ENCODE results near the gene TNFSF12.

TNFSF12 gene

DNA sequence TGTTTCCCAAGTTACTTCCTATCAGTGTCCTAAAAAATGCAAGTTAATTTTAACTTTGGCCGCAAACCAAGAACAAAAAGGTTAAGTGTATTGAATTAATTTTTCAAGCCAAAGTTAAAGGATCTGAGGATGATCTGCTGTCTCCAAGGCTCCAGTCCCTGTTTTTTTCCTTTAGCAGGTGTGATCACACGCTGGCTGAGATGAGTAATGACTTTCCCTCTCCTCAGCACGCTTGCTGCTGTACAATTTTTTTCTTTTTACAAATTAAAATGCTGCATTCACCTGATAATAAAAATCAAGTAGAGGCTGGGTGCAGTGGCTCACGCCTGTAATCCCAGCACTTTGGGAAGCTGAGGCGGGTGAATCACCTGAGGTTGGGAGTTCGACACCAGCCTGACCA, 3.9 kb upstream of the TNFSF12 start:
- no peak for DNase-seq

DNA sequence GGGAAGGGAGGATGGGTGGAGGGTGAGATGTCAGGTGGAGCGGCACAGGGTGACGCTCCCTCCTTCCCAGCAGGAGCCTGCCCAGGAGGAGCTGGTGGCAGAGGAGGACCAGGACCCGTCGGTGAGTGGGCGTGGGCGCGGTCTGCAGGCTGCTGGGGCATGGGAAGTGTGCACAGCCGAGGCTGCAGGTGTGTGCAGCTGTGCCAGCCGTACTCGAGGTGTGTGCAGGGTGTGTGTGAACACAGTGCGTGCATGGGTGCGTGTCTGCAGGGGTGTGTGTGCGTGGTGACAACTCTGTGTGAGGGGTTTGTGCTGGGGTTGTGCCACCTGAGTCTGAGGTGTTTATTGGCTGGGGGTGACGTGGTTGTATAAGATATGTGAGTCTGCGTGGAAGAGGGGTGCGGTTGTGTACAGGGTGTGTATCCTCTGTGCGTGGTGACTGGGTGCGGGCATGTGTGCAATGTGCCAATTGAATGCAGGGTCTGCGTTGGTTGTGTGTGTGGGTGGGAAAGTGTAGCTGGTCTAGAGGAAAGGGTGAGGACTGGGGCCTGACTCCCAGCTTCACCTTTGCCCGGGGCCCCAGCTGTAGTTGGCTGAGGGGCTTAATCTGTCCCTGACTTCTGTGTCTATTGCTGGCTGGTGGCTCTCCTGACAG, 670 bp downstream of the TNFSF12 start:
- DNase-seq = no peak

DNA sequence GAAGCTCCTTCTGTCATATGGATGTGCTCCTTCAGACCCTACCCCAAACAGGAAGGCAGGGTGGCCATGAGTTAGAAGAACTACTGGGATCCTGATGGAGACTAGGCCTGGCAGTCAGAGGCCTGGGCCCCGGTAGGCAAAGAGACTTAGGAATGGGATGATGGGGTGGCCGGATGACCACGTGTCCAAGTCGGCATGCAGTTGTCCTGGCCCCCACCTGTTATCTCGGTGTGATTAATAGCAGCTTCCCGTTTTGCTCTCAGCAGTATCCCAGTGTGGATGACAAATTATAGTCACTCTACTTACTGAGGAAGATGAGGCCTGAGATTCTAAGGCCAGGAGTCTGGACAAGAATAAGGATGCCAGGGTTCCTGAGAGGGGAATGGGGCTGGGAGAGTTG, 1.5 kb downstream of the TNFSF12 start:
- DNase-seq = no peak

DNA sequence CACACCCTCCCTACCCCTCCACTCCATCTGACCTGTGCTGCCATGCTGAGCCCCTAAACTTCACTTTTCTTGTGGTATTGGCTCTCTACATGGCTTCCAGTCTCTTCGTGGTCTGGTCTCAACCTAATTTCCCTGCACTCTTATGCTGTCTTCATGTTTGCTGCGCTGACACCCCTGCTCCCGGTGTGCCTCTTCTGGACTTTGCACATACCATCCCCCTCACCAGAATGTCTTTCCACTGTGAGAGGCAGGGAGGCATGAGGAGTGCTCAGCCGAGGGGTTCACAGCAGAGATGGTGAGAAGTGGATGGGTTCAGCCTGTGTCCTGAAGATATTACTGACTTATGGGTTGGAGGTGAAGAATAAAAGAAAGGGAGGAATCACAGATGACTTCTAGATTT, 2.5 kb downstream of the TNFSF12 start:
- DNase-seq = no peak

DNA sequence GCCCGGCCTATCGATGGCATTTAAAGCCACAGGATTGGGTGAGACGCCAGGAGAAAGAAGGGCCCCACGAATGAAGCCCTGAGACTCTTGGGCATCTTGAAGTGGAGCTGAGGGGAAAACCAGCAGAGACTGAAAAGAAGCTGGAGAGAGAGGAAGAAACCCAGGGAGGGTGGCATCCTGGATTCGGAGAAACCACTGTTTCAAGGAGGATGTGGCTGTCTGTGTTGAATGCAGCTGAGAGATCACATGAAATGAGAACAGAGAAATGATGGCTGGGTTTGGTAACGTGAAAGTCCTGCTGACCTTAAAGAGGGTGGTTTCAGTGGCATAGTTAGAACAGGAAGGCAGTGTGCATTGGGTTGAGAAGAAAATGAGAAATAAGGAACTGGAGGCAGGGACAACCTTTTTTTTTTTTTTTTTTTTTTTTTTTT, 3.8 kb downstream of the TNFSF12 start:
- DNase-seq = no peak

DNA sequence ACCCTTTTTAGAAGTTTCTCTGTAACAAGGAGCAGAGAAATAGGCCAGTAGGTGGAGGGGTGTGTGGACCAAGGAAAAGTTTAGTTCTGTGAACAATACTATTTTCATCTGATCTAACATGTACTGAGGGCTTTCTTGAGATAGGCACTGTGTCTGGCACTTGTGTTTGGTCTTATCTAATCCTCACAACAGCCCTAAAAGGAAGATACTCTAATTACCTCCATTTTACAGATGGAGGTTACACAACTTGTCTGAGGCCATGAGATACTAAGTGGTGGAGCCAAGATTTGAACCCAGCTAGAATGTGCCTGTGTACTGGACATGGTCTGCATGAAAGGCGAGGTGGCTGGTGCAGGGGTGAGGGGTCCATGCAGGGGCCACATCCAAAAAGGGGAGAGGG, 4.5 kb downstream of the TNFSF12 start:
- DNase-seq = no peak

DNA sequence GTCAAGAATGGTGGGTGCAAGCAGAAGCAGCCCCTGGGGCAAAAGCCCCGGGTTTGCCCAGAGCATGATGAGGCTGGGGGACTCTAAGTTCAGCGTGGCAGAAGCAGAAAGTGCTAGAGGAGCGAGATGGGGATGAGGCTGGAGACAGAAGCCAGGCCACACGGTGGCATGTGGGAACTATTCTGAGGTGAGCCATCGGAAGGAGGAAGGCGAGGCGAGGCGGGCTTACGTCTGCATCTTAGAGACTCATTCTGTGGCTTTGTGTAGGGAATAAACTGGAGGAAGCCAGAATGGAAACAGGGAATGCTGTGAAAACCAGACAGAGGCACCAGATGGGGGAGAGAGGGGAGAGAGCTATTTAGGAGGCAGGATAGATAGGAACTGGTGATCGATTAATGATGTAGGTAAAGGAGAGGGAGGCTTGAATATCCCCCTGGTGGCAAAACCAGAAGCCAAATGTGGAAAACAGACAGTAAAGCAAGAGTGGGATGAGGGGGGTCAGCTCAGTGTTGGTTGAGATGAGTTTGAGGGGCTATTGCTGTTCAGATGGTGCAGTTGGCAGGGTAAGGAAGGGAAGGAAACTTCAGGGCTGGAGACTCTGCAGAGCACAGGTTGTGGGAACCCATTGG, 6.6 kb downstream of the TNFSF12 start:
- DNase-seq = no peak

DNA sequence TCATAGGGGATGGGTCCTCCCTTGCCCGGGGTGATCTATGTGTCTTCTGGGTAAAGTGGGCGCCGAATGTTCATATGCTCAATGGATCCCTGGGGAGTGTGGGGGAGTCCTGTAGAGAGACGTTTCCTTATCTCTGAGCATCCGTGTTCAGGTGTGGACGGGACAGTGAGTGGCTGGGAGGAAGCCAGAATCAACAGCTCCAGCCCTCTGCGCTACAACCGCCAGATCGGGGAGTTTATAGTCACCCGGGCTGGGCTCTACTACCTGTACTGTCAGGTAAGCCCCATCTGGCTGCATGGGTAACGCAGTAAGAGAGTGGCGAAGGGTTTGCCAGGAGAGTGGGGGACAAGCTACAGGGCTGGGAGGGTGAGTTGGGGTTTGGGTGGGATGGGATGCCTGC, 7.8 kb downstream of the TNFSF12 start:
- no peak for DNase-seq

DNA sequence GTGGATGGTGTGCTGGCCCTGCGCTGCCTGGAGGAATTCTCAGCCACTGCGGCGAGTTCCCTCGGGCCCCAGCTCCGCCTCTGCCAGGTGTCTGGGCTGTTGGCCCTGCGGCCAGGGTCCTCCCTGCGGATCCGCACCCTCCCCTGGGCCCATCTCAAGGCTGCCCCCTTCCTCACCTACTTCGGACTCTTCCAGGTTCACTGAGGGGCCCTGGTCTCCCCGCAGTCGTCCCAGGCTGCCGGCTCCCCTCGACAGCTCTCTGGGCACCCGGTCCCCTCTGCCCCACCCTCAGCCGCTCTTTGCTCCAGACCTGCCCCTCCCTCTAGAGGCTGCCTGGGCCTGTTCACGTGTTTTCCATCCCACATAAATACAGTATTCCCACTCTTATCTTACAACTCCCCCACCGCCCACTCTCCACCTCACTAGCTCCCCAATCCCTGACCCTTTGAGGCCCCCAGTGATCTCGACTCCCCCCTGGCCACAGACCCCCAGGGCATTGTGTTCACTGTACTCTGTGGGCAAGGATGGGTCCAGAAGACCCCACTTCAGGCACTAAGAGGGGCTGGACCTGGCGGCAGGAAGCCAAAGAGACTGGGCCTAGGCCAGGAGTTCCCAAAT, 8.4 kb downstream of the TNFSF12 start:
- DNase-seq = no peak

DNA sequence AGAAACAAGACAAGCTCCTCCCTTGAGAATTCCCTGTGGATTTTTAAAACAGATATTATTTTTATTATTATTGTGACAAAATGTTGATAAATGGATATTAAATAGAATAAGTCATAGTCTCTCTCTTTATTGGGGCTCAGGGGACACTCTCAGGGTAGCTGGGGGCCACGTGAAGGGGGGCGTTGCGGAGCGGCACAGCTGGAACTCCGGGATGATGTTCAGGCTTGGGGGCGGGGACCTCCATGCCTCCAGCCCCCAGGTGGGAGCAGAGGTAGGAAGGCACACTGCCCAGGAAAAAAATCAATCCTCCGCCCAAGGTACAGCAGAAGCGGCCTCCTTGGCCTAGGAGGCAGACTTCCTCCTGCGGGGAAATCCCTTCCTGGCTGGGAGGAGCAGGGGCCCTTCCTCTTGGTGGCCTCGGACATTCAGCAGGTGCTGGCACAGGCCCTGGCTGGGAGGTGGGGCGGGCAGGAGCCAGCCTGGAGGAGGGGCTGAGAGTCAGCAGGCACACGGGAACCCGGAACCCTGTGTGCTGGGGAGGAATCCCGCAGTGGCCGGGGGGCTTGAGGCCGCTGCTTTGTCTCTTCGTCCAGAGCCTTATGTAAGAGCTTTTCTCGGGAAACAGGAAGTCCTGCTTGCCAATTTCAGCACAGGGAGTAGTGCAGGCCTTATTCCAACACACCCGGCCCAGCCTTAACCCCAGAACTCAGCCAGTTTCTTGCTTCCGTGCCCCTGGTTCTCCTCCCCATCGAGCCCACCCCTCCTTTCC, 9.1 kb downstream of the TNFSF12 start:
- no peak for DNase-seq

DNA sequence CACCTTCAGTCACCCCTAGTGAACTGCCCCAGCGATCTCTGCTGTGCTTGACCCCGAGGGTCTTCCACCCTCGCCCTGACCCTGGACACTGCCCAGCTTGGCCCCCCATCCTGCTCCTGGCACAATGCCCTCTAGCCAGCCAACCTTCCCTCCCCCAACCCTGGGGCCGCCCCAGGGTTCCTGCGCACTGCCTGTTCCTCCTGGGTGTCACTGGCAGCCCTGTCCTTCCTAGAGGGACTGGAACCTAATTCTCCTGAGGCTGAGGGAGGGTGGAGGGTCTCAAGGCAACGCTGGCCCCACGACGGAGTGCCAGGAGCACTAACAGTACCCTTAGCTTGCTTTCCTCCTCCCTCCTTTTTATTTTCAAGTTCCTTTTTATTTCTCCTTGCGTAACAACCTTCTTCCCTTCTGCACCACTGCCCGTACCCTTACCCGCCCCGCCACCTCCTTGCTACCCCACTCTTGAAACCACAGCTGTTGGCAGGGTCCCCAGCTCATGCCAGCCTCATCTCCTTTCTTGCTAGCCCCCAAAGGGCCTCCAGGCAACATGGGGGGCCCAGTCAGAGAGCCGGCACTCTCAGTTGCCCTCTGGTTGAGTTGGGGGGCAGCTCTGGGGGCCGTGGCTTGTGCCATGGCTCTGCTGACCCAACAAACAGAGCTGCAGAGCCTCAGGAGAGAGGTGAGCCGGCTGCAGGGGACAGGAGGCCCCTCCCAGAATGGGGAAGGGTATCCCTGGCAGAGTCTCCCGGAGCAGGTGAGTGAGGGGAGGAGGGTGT, 9.9 kb downstream of the TNFSF12 start, which contains the start of gene TNFSF13:
TSS of gene TNFSF13 (plus strand) at position 207 of the 776 bp plus-strand sequence. CDS start at position 497, 290 bp downstream.
- no peak for DNase-seq

DNA sequence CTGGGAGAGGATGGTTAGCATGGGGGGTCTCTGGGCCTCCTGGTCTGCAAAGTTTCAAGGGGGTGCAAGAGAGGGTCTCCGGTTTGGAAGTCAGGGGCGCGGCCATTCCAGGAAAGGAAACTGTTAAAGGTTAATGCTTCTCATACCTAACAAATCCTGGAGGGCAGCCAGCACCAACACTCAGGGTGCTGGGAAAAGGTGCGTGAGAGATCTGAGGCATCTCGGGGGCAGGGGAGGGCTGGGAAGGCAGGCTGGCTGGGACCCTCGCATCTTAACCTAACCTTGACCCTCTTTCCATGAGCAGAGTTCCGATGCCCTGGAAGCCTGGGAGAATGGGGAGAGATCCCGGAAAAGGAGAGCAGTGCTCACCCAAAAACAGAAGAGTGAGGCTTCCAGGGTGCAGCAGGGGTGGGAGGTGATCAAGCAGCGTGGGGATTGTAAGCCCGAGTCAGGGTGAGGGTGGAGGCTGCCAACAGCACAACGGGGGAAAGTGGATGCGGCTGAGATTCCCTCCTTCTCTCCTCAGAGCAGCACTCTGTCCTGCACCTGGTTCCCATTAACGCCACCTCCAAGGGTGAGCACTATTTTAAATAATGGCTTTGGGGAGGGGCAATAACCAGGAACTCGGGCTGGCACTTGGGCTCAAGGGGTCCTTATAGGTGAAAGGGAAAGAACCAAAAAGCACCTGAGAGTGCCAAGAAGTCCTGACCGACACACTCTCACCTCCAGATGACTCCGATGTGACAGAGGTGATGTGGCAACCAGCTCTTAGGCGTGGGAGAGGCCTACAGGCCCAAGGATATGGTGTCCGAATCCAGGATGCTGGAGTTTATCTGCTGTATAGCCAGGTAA, 10.7 kb downstream of the TNFSF12 start:
- no peak for DNase-seq

DNA sequence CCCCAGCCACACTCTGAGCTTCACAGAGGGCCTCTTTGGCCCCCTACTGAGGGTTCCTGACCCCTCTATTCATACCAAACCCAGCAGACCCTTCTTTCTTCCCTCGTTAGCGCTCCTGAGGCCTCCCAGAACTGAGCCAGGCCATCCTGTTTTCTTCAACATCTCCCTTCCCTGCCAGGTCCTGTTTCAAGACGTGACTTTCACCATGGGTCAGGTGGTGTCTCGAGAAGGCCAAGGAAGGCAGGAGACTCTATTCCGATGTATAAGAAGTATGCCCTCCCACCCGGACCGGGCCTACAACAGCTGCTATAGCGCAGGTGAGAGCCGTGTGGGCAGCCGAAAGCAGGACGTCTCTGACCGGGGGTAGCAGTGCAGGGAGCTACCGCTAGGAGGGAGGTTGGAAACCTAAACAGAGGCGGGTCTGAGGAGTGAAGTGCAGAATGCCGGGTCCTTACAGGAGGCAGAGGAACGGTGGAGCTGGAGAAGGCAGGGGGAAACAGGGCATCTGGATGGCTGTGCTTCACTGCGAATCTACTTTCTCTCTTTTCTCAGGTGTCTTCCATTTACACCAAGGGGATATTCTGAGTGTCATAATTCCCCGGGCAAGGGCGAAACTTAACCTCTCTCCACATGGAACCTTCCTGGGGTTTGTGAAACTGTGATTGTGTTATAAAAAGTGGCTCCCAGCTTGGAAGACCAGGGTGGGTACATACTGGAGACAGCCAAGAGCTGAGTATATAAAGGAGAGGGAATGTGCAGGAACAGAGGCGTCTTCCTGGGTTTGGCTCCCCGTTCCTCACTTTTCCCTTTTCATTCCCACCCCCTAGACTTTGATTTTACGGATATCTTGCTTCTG, 11.5 kb downstream of the TNFSF12 start:
- DNase-seq = no peak

DNA sequence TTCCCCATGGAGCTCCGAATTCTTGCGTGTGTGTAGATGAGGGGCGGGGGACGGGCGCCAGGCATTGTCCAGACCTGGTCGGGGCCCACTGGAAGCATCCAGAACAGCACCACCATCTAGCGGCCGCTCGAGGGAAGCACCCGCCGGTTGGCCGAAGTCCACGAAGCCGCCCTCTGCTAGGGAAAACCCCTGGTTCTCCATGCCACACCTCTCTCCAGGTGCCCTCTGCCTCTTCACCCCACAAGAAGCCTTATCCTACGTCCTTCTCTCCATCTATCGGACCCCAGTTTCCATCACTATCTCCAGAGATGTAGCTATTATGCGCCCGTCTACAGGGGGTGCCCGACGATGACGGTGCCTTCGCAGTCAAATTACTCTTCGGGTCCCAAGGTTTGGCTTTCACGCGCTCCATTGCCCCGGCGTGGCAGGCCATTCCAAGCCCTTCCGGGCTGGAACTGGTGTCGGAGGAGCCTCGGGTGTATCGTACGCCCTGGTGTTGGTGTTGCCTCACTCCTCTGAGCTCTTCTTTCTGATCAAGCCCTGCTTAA, 12.2 kb downstream of the TNFSF12 start:
- DNase-seq = peak; percentile 83

DNA sequence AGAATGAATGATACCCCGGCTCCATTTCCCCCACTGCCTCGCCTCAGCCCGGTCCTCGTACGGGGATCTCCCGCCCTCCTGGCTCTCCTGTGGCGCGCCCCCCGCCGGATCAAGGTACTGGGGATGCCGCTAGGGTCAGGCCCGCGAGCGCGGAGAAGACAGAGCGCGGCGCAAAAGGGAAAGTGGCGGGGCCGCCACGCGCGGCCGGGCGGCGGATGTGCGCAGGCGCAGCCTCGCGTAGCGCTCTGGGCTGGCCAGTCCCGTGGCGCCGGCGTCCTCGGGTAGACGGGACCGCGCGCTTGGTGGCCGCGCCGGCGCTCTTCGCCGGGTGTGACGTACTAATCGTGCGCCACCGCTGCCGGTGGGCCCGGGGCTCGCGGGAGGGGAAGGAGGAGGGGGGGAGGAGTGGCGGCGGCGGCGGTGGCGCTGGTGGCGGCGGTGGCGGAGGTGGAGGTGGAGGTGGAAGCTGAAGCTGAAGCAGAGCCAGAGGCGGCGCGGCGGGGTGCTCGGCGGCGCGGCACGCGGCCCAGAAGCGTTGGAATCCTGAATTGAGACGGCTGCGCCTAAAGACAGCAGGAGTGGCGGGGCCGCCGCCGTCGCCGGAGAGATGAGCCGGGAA, 12.8 kb downstream of the TNFSF12 start, which contains the start of gene SENP3:
TSS of gene SENP3 (plus strand) at position 331 of the 619 bp plus-strand sequence. CDS start 1,158 bp downstream, outside the sequence.
- peak; percentile 81 for DNase-seq

DNA sequence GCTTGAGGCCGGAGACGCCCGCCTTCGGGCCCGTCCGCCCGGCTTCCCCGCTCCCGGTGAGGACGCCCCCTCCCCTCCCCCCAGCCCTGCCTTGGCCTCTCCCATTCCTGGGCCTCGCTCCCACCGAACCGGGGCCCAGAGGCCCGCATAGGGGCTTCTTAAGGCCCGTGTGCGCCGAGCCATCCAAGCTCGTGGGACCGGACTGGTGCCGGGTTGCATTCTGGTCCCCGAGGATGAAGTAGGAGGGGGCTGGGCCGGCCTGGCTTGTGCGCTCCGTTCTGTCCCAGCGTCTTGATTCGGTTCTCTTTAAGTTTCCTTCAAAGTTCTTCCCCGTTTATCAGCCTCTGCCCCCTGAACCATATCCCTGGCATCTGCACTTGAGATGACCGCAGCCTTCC, 13.3 kb downstream of the TNFSF12 start:
- DNase-seq = no peak

DNA sequence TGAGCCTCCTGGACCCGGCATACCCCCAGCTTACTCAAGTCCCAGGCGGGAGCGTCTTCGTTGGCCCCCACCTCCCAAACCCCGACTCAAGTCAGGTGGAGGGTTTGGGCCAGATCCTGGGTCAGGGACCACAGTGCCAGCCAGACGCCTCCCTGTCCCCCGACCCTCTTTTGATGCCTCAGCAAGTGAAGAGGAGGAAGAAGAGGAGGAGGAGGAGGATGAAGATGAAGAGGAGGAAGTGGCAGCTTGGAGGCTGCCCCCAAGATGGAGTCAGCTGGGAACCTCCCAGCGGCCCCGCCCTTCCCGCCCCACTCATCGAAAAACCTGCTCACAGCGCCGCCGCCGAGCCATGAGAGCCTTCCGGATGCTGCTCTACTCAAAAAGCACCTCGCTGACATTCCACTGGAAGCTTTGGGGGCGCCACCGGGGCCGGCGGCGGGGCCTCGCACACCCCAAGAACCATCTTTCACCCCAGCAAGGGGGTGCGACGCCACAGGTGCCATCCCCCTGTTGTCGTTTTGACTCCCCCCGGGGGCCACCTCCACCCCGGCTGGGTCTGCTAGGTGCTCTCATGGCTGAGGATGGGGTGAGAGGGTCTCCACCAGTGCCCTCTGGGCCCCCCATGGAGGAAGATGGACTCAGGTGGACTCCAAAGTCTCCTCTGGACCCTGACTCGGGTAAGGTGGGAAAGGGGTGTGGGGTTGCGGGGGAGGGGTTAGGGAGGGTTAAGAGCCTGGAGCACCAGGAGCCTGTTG, 14.4 kb downstream of the TNFSF12 start:
- no peak for DNase-seq

DNA sequence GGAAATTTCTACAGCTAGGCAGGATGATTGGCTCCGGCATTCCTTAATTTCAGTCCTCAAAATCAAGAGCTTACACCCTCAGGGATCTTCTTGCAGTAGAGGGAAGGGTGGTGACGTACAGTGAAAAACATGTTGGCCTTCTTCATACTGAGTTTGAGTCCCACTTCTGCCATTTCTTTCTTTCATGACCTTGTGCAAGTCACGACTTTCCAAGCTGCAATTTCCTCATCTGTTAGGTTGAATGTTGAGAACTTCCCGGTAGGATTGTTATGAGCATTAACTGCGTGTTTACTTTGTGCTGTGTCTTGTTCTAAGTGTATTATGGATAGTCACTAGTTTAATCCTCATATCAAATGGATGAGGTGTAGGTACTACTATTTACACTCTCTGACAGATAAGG, 20.7 kb downstream of the TNFSF12 start:
- no peak for DNase-seq

DNA sequence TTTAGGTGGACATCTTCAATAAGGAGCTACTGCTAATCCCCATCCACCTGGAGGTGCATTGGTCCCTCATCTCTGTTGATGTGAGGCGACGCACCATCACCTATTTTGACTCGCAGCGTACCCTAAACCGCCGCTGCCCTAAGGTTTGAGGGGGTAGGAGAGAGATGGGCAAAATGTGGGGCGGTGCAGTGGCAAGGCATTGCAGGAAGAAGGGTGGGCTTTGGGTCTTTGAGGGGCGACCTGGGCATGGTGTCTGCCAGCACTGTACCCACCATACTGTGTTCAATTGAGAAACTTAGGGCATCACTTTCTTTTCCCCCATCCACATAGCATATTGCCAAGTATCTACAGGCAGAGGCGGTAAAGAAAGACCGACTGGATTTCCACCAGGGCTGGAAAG, 21.5 kb downstream of the TNFSF12 start:
- no peak for DNase-seq

All from NCI-H2171 treated with DMSO at 0.1 percent for 48 hours (cell line).